Gastroesophageal sphincter (tissue), 4 donors: Measurements from ENCODE around the gene LRRC43. TPM values are rescaled to one million over a fixed set of nuclear protein-coding genes. Genes with fewer than 3 reads are reported as not detected.

ENCODE experiments used
- ATAC-seq: fragments of 150-250 bp; one replicate; pipeline ENCODE4 v1.9.1; 2016; ENCODE audit warnings: mild to moderate bottlenecking, moderate library complexity
- H3K27ac ChIP-seq, 4 donors: fragments of 200-600 bp; sonication (generic) in 3 of 4; 1 replicate in 3 of 4; 2 replicates in 1 of 4; pipeline ENCODE4 v1.5.1; 2016 to 2019
- H3K27me3 ChIP-seq: fragments of 200-600 bp; sonication (generic); one replicate; pipeline ENCODE4 v1.5.1; 2019
- H3K36me3 ChIP-seq, 2 donors: fragments of 200-600 bp; sonication (generic); one replicate each; pipeline ENCODE4 v1.5.1; 2019; ENCODE audit warnings: control low read depth in 1 of 2
- H3K4me1 ChIP-seq, 3 donors: fragments of 200-600 bp; sonication (generic); 1 replicate in 2 of 3; 2 replicates in 1 of 3; pipeline ENCODE4 v1.5.1; 2016 to 2019; ENCODE audit warnings: control low read depth in 2 of 3
- H3K4me3 ChIP-seq, 2 donors: fragments of 200-600 bp; sonication (generic); one replicate each; pipeline ENCODE4 v1.5.1; 2019; ENCODE audit warnings: mild to moderate bottlenecking in 1 of 2, moderate library complexity in 1 of 2
- H3K9me3 ChIP-seq, 3 donors: fragments of 200-600 bp; sonication (generic); one replicate each; pipeline ENCODE4 v1.5.1; 2017 to 2019; ENCODE audit warnings: control low read depth in 2 of 3
- CTCF ChIP-seq, 4 experiments: fragments of 200-600 bp in 2 of 4; fragments of 450-650 bp in 2 of 4; sonication (generic) in 1 of 4; IDR thresholded peaks; one replicate each; pipeline ENCODE4 v1.5.1; 2017 to 2019; ENCODE audit warnings: antibody characterized with exemption in 4 of 4, mild to moderate bottlenecking in 2 of 4, moderate library complexity in 2 of 4
- EP300 ChIP-seq: sonication (generic); formaldehyde crosslinking; IDR thresholded peaks from one replicate; pipeline ENCODE4 v1.6.1; 2017; ENCODE audit warnings: antibody characterized with exemption, mild to moderate bottlenecking
- POLR2A ChIP-seq, 2 donors: fragments of 450-650 bp; IDR thresholded peaks; one replicate each; pipeline ENCODE4 v1.6.1; 2017; ENCODE audit warnings: antibody characterized with exemption in 2 of 2, mild to moderate bottlenecking in 2 of 2, moderate library complexity in 1 of 2
- POLR2AphosphoS5 ChIP-seq: sonication (generic); formaldehyde crosslinking; IDR thresholded peaks from one replicate; pipeline ENCODE4 v1.6.1; 2017; ENCODE audit warnings: antibody characterized with exemption
- WGBS, 2 donors: methylation state at CpG; one replicate each; pipeline ENCODE4 v1.1.5; 2018; ENCODE audit warnings: low coverage in 1 of 2; 5-methylcytosine and 5-hydroxymethylcytosine counted together
- total RNA-seq, 4 donors: library from RNA; depleted of rRNA; stranded (reverse); fragments of >200 nt; gene quantifications; one replicate each; pipeline ENCODE4 v1.1.0, GENCODE V29; 2016

The LRRC43 gene
- total RNA-seq, 4 donors from 2014 or later: 1.5 to 9.8 (median 3.6) TPM

GRCh38 chr12:122140467-122141257, 42.3 kb upstream of the LRRC43 start:
- Histone ChIP-seq H3K4me3 (no peak overlapping the region), H3K36me3 (peaks cover 0 to 100% of the 10 kb centered on the region in 2 donors), H3K27ac (no peak overlapping the region), H3K4me1 (no peaks in the 10 kb centered on the region), H3K27me3 (no peaks in the 10 kb centered on the region), H3K9me3 (no peaks in the 10 kb centered on the region)
- no peak for TF ChIP-seq EP300
- no peak for TF ChIP-seq POLR2AphosphoS5
- no peak for TF ChIP-seq POLR2A (IDR thresholded peaks at IDR 0.05)
- TF ChIP-seq CTCF (IDR thresholded peaks at IDR 0.05): no peak
- WGBS, 2 donors: 86 to 89% methylated on average over 4 to 10 of the region's 19 CpGs
- no peak for ATAC-seq

GRCh38 chr12:122141911-122142725, 40.8 kb upstream of the LRRC43 start:
- H3K4me3 ChIP-seq: no peak overlapping the region
- no peaks in the 10 kb centered on the region for H3K4me1 ChIP-seq
- ATAC-seq: no peak
- no peak for TF ChIP-seq POLR2A (IDR thresholded peaks at IDR 0.05)
- no peak for TF ChIP-seq POLR2AphosphoS5
- no peak for TF ChIP-seq CTCF (IDR thresholded peaks at IDR 0.05)
- no peak for TF ChIP-seq EP300
- H3K27me3 ChIP-seq: no peaks in the 10 kb centered on the region
- WGBS, 2 donors: 68 to 80% methylated on average over 2 to 6 of the region's 21 CpGs
- no peak overlapping the region for H3K27ac ChIP-seq
- H3K36me3 ChIP-seq: peaks cover 0 to 87% of the 10 kb centered on the region in 2 donors
- no peaks in the 10 kb centered on the region for H3K9me3 ChIP-seq

- H3K9me3 ChIP-seq: no peaks in the 10 kb centered on the region
- TF ChIP-seq CTCF (IDR thresholded peaks at IDR 0.05) (no peak), POLR2A (IDR thresholded peaks at IDR 0.05) (no peak), POLR2AphosphoS5 (no peak), EP300 (no peak)
- no peaks in the 10 kb centered on the region for H3K4me1 ChIP-seq
- no peak for ATAC-seq
- peaks cover 0 to 80% of the 10 kb centered on the region in 2 donors for H3K36me3 ChIP-seq
- WGBS, 2 donors: 52% methylated on average over 4 of the region's 6 CpGs; no CpG with 5 or more reads in 1 of the 2 donors
- no peak overlapping the region for H3K4me3 ChIP-seq
- H3K27ac ChIP-seq: no peak overlapping the region
- no peaks in the 10 kb centered on the region for H3K27me3 ChIP-seq
These were observed 40.1 kb upstream of the LRRC43 start for GRCh38 chr12:122142857-122143256.

- WGBS, 2 donors: 83% methylated on average over 7 of the region's 12 CpGs; no CpG with 5 or more reads in 1 of the 2 donors
- Histone ChIP-seq H3K4me1 (peaks cover 0 to 8% (median 0%) of the 10 kb centered on the region in 3 donors), H3K27me3 (no peaks in the 10 kb centered on the region), H3K36me3 (peaks cover 0 to 60% of the 10 kb centered on the region in 2 donors), H3K27ac (no peak overlapping the region), H3K4me3 (no peak overlapping the region), H3K9me3 (no peaks in the 10 kb centered on the region)
- no peak for ATAC-seq
- no peak for TF ChIP-seq POLR2AphosphoS5
- no peak for TF ChIP-seq POLR2A (IDR thresholded peaks at IDR 0.05)
- no peak for TF ChIP-seq EP300
- no peak for TF ChIP-seq CTCF (IDR thresholded peaks at IDR 0.05)
These were observed 38.0 kb upstream of the LRRC43 start for GRCh38 chr12:122144885-122145284.
